D721Med (cell line): ENCODE measurements around the gene CLDN6.

ENCODE experiments used
- DNase-seq: peaks from one replicate; pipeline ENCODE4 v3.0.0; 2011; ENCODE audit warnings: low spot score; ENCODE audit not compliant: insufficient read length
- FAIRE-seq: peaks from 2 replicates; lab custom pipeline; 2011; peaks lifted over from hg19 to GRCh38; lab: Jason Lieb, UNC
- TF ChIP-seq, protein P1 (sequence below): IDR thresholded peaks from 2 replicates; pipeline ENCODE4 v1.5.1; 2012; ENCODE audit warnings: mild to moderate bottlenecking, control low read depth; ENCODE audit not compliant: insufficient read depth; ENCODE audit errors: missing control alignments

Gene CLDN6

GRCh38 chr16:2966808-2967191 is 51.2 kb downstream of the CLDN6 start:
- DNase-seq (no peak), FAIRE-seq (no peak)
- TF ChIP-seq, protein P1, sequence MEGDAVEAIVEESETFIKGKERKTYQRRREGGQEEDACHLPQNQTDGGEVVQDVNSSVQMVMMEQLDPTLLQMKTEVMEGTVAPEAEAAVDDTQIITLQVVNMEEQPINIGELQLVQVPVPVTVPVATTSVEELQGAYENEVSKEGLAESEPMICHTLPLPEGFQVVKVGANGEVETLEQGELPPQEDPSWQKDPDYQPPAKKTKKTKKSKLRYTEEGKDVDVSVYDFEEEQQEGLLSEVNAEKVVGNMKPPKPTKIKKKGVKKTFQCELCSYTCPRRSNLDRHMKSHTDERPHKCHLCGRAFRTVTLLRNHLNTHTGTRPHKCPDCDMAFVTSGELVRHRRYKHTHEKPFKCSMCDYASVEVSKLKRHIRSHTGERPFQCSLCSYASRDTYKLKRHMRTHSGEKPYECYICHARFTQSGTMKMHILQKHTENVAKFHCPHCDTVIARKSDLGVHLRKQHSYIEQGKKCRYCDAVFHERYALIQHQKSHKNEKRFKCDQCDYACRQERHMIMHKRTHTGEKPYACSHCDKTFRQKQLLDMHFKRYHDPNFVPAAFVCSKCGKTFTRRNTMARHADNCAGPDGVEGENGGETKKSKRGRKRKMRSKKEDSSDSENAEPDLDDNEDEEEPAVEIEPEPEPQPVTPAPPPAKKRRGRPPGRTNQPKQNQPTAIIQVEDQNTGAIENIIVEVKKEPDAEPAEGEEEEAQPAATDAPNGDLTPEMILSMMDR: no peak

- FAIRE-seq (no peak), DNase-seq (no peak)
- TF ChIP-seq, protein P1: no peak
These were observed 51.8 kb downstream of the CLDN6 start for GRCh38 chr16:2966043-2966807.
